Measurements from ENCODE around the gene UBAC2. TPM values are rescaled to one million over a fixed set of nuclear protein-coding genes. Genes with fewer than 3 reads are reported as not detected.

UBAC2 gene
- total RNA-seq, 1 experiment from 2014 or later = 58.3 TPM

GRCh38 chr13:99272481-99272880, 71.8 kb downstream of the UBAC2 start:
- H3K27me3 ChIP-seq (ENCODE audit: low read length) = no peaks in the 10 kb centered on the region
- peaks cover 50% of the 10 kb centered on the region for H4K20me1 ChIP-seq (ENCODE audit: insufficient read depth, low read depth, low read length)
- H3K36me3 ChIP-seq (ENCODE audit: insufficient read depth, low read length) = peaks cover 19% of the 10 kb centered on the region; the same call in 1 of the 2 replicates
- H2AFZ ChIP-seq (ENCODE audit: low read length) = no peak overlapping the region
- H3K79me2 ChIP-seq (ENCODE audit: low read length) = peaks cover 18% of the 10 kb centered on the region; the same call in 1 of the 2 replicates
- no peak for DNase-seq
- no peak overlapping the region for H3K4me3 ChIP-seq (ENCODE audit: low read length)
- no peak overlapping the region for H3K9ac ChIP-seq (ENCODE audit: low read length)
- no peaks in the 10 kb centered on the region for H3K9me2 ChIP-seq (replicated peaks; ENCODE audit: insufficient read depth, low read length)
- no peaks in the 10 kb centered on the region for H3K9me3 ChIP-seq (ENCODE audit: low read length)
- H3K4me1 ChIP-seq (ENCODE audit: low read length) = peaks cover 27% of the 10 kb centered on the region
- H3K4me2 ChIP-seq (ENCODE audit: low read depth, low read length, poor library complexity, severe bottlenecking) = no peak overlapping the region
- H3K27ac ChIP-seq (ENCODE audit: low read length) = no peak overlapping the region

GRCh38 chr13:99273128-99273527, 72.5 kb downstream of the UBAC2 start:
- H3K4me3 ChIP-seq (ENCODE audit: low read length) = no peak overlapping the region
- no peaks in the 10 kb centered on the region for H3K9me3 ChIP-seq (ENCODE audit: low read length)
- no peak overlapping the region for H3K4me2 ChIP-seq (ENCODE audit: low read depth, low read length, poor library complexity, severe bottlenecking)
- peaks cover 19% of the 10 kb centered on the region; the same call in 1 of the 2 replicates for H3K36me3 ChIP-seq (ENCODE audit: insufficient read depth, low read length)
- H3K79me2 ChIP-seq (ENCODE audit: low read length) = peaks cover 18% of the 10 kb centered on the region; the same call in 1 of the 2 replicates
- H3K9me2 ChIP-seq (replicated peaks; ENCODE audit: insufficient read depth, low read length) = no peaks in the 10 kb centered on the region
- no peak for DNase-seq
- no peak overlapping the region for H3K9ac ChIP-seq (ENCODE audit: low read length)
- H3K27ac ChIP-seq (ENCODE audit: low read length) = no peak overlapping the region
- H4K20me1 ChIP-seq (ENCODE audit: insufficient read depth, low read depth, low read length) = peaks cover 48% of the 10 kb centered on the region
- H3K27me3 ChIP-seq (ENCODE audit: low read length) = no peaks in the 10 kb centered on the region
- H2AFZ ChIP-seq (ENCODE audit: low read length) = no peak overlapping the region
- peaks cover 21% of the 10 kb centered on the region for H3K4me1 ChIP-seq (ENCODE audit: low read length)

GRCh38 chr13:99275093-99275469, 74.4 kb downstream of the UBAC2 start:
- Histone ChIP-seq H3K79me2 (ENCODE audit: low read length) (peaks cover 18% of the 10 kb centered on the region; the same call in 1 of the 2 replicates), H3K9me3 (ENCODE audit: low read length) (no peaks in the 10 kb centered on the region), H3K36me3 (ENCODE audit: insufficient read depth, low read length) (peaks cover 19% of the 10 kb centered on the region; the same call in 1 of the 2 replicates), H3K4me1 (ENCODE audit: low read length) (peaks cover 9% of the 10 kb centered on the region), H2AFZ (ENCODE audit: low read length) (no peak overlapping the region), H3K4me2 (ENCODE audit: low read depth, low read length, poor library complexity, severe bottlenecking) (no peak overlapping the region), H3K27ac (ENCODE audit: low read length) (no peak overlapping the region), H3K9me2 (replicated peaks; ENCODE audit: insufficient read depth, low read length) (no peaks in the 10 kb centered on the region), H4K20me1 (ENCODE audit: insufficient read depth, low read depth, low read length) (peaks cover 61% of the 10 kb centered on the region), H3K9ac (ENCODE audit: low read length) (no peak overlapping the region), H3K27me3 (ENCODE audit: low read length) (no peaks in the 10 kb centered on the region), H3K4me3 (ENCODE audit: low read length) (no peak overlapping the region)
- no peak for DNase-seq

GRCh38 chr13:99276706-99277105, 76.1 kb downstream of the UBAC2 start:
- H3K27me3 ChIP-seq (ENCODE audit: low read length) = no peaks in the 10 kb centered on the region
- H3K36me3 ChIP-seq (ENCODE audit: insufficient read depth, low read length) = peaks cover 13% of the 10 kb centered on the region; the same call in 1 of the 2 replicates
- H3K9me2 ChIP-seq (replicated peaks; ENCODE audit: insufficient read depth, low read length) = no peaks in the 10 kb centered on the region
- no peak overlapping the region for H3K27ac ChIP-seq (ENCODE audit: low read length)
- no peaks in the 10 kb centered on the region for H3K9me3 ChIP-seq (ENCODE audit: low read length)
- no peak overlapping the region for H2AFZ ChIP-seq (ENCODE audit: low read length)
- no peak overlapping the region for H3K9ac ChIP-seq (ENCODE audit: low read length)
- no peak for DNase-seq
- H4K20me1 ChIP-seq (ENCODE audit: insufficient read depth, low read depth, low read length) = peaks cover 74% of the 10 kb centered on the region
- peaks cover 20% of the 10 kb centered on the region for H3K4me1 ChIP-seq (ENCODE audit: low read length)
- no peak overlapping the region for H3K4me3 ChIP-seq (ENCODE audit: low read length)
- peaks cover 11% of the 10 kb centered on the region; the same call in 1 of the 2 replicates for H3K79me2 ChIP-seq (ENCODE audit: low read length)
- H3K4me2 ChIP-seq (ENCODE audit: low read depth, low read length, poor library complexity, severe bottlenecking) = no peak overlapping the region

- Histone ChIP-seq H3K36me3 (ENCODE audit: insufficient read depth, low read length) (peaks cover 4% of the 10 kb centered on the region; the same call in 1 of the 2 replicates), H3K79me2 (ENCODE audit: low read length) (peaks cover 5% of the 10 kb centered on the region; the same call in 1 of the 2 replicates), H3K9me3 (ENCODE audit: low read length) (no peaks in the 10 kb centered on the region), H3K4me3 (ENCODE audit: low read length) (no peak overlapping the region), H3K27me3 (ENCODE audit: low read length) (no peaks in the 10 kb centered on the region), H2AFZ (ENCODE audit: low read length) (no peak overlapping the region), H3K27ac (ENCODE audit: low read length) (no peak overlapping the region), H3K4me1 (ENCODE audit: low read length) (peaks cover 30% of the 10 kb centered on the region), H4K20me1 (ENCODE audit: insufficient read depth, low read depth, low read length) (peaks cover 77% of the 10 kb centered on the region), H3K9me2 (replicated peaks; ENCODE audit: insufficient read depth, low read length) (no peaks in the 10 kb centered on the region), H3K9ac (ENCODE audit: low read length) (no peak overlapping the region), H3K4me2 (ENCODE audit: low read depth, low read length, poor library complexity, severe bottlenecking) (no peak overlapping the region)
- no peak for DNase-seq
Measured at GRCh38 chr13:99277629-99278028, 77.0 kb downstream of the UBAC2 start.

- Histone ChIP-seq H3K4me2 (ENCODE audit: low read depth, low read length, poor library complexity, severe bottlenecking) (no peak overlapping the region), H3K4me3 (ENCODE audit: low read length) (no peak overlapping the region), H3K27ac (ENCODE audit: low read length) (no peak overlapping the region), H4K20me1 (ENCODE audit: insufficient read depth, low read depth, low read length) (peaks cover 82% of the 10 kb centered on the region), H3K27me3 (ENCODE audit: low read length) (no peaks in the 10 kb centered on the region), H3K9ac (ENCODE audit: low read length) (no peak overlapping the region), H3K9me2 (replicated peaks; ENCODE audit: insufficient read depth, low read length) (no peaks in the 10 kb centered on the region), H2AFZ (ENCODE audit: low read length) (no peak overlapping the region), H3K4me1 (ENCODE audit: low read length) (peaks cover 35% of the 10 kb centered on the region), H3K79me2 (ENCODE audit: low read length) (peaks cover 10% of the 10 kb centered on the region; the same call in 1 of the 2 replicates), H3K36me3 (ENCODE audit: insufficient read depth, low read length) (0 out of 2 replicates have a peak, but pooled peaks cover 2% of the 10 kb centered on the region), H3K9me3 (ENCODE audit: low read length) (no peaks in the 10 kb centered on the region)
- no peak for DNase-seq
Measured at GRCh38 chr13:99278200-99278599, 77.5 kb downstream of the UBAC2 start.

- Histone ChIP-seq H3K4me1 (ENCODE audit: low read length) (peaks cover 38% of the 10 kb centered on the region), H3K4me3 (ENCODE audit: low read length) (no peak overlapping the region), H3K9ac (ENCODE audit: low read length) (no peak overlapping the region), H4K20me1 (ENCODE audit: insufficient read depth, low read depth, low read length) (peaks cover 81% of the 10 kb centered on the region), H3K79me2 (ENCODE audit: low read length) (peaks cover 8% of the 10 kb centered on the region), H3K36me3 (ENCODE audit: insufficient read depth, low read length) (no peaks in the 10 kb centered on the region), H3K9me2 (replicated peaks; ENCODE audit: insufficient read depth, low read length) (no peaks in the 10 kb centered on the region), H2AFZ (ENCODE audit: low read length) (no peak overlapping the region), H3K9me3 (ENCODE audit: low read length) (no peaks in the 10 kb centered on the region), H3K4me2 (ENCODE audit: low read depth, low read length, poor library complexity, severe bottlenecking) (no peak overlapping the region), H3K27ac (ENCODE audit: low read length) (no peak overlapping the region), H3K27me3 (ENCODE audit: low read length) (no peaks in the 10 kb centered on the region)
- DNase-seq = no peak
Measured at GRCh38 chr13:99278843-99279242, 78.2 kb downstream of the UBAC2 start.

GRCh38 chr13:99279637-99280036, 79.0 kb downstream of the UBAC2 start:
- Histone ChIP-seq H2AFZ (ENCODE audit: low read length) (no peak overlapping the region), H3K4me2 (ENCODE audit: low read depth, low read length, poor library complexity, severe bottlenecking) (no peak overlapping the region), H3K27me3 (ENCODE audit: low read length) (no peaks in the 10 kb centered on the region), H4K20me1 (ENCODE audit: insufficient read depth, low read depth, low read length) (peaks cover 82% of the 10 kb centered on the region), H3K36me3 (ENCODE audit: insufficient read depth, low read length) (no peaks in the 10 kb centered on the region), H3K9me2 (replicated peaks; ENCODE audit: insufficient read depth, low read length) (no peaks in the 10 kb centered on the region), H3K4me1 (ENCODE audit: low read length) (peaks cover 38% of the 10 kb centered on the region), H3K9ac (ENCODE audit: low read length) (no peak overlapping the region), H3K27ac (ENCODE audit: low read length) (no peak overlapping the region), H3K9me3 (ENCODE audit: low read length) (no peaks in the 10 kb centered on the region), H3K79me2 (ENCODE audit: low read length) (peaks cover 16% of the 10 kb centered on the region), H3K4me3 (ENCODE audit: low read length) (no peak overlapping the region)
- no peak for DNase-seq
